NT2/D1 (cell line): Measurements from ENCODE around the gene KCNT1.

Source experiments
- SUZ12 ChIP-seq: IDR thresholded peaks from 2 replicates; pipeline ENCODE4 v1.6.1; 2011; ENCODE audit not compliant: insufficient read length, insufficient read depth; ENCODE audit errors: extremely low read depth
- YY1 ChIP-seq: IDR thresholded peaks from 2 replicates; pipeline ENCODE4 v1.6.1; 2011; ENCODE audit not compliant: insufficient read length, insufficient read depth

DNA sequence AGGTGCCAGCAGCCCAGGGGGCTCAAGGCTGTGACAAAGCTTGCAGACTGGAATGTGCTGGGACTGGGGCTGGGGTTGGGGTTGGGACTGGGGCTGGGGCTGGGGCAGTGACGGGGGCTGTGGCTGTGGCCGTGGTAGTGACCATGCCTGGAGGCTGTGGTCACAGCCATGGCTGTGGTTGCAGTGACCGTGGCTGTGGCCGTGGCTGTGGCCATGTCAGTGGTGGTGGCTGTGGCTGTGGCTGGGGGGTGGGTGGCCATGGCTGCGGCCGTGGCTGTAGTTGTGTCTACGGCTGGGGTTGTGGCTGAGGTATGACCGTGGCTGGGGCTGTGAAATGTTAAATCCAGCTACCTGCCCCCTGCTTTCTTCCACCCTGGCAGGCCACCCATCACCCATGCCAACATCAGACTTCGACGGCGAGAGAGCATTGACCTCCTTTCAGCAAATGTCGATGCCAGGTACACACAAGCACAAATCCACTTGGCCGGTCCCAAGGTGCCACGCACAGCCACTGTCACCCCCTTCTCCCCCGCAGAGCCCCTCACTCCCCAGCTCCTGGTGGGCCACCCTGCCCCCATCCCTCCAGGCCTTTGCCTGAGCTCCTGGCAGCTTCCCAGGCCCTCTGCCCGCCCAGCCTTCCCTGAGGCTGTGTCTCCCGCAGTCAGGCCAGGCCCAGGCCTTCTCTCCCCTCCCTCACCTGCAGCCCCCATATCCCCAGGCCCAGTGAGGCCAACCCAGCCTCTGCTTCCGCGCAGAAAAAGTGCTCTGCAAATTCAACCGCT, 23.6 kb upstream of the KCNT1 start:
- no peak for TF ChIP-seq YY1
- no peak for TF ChIP-seq SUZ12
